Liver (tissue), 9 donors: Measurements from ENCODE around the gene ZFAND3. TPM values are rescaled to one million over a fixed set of nuclear protein-coding genes. Genes with fewer than 3 reads are reported as not detected.
"Not testable (repeated sequence)": the region's sequence is repeated elsewhere in the genome, so short reads cannot be mapped to it uniquely, and the experiment has no call there.

Experiments used
- DNase-seq: peaks from one replicate; pipeline ENCODE4 v3.0.0-alpha.2; 2017; ENCODE audit warnings: low spot score
- H3K27ac ChIP-seq, 2 donors: one replicate each; pipeline ENCODE4 v1.7.0; 2013; ENCODE audit warnings: inconsistent platforms in 2 of 2, low read length in 2 of 2, control low read depth in 1 of 2, low read depth in 1 of 2, mild to moderate bottlenecking in 1 of 2
- H3K27me3 ChIP-seq, 4 donors: one replicate each; pipeline versions ENCODE4 v1.6.1 to v1.7.0; 2013; ENCODE audit warnings: low read length in 3 of 4, inconsistent platforms in 1 of 4, mild to moderate bottlenecking in 1 of 4, moderate library complexity in 1 of 4; ENCODE audit not compliant: control insufficient read depth in 4 of 4, insufficient read depth in 4 of 4
- H3K36me3 ChIP-seq, 4 donors: one replicate each; pipeline versions ENCODE4 v1.6.1 to v1.7.0; 2013; ENCODE audit warnings: low read length in 3 of 4, mild to moderate bottlenecking in 3 of 4, low read depth in 1 of 4, moderate library complexity in 1 of 4; ENCODE audit not compliant: control insufficient read depth in 4 of 4, insufficient read depth in 3 of 4
- H3K4me1 ChIP-seq, 4 donors: one replicate each; pipeline versions ENCODE4 v1.6.1 to v1.7.0; 2013; ENCODE audit warnings: low read length in 3 of 4, mild to moderate bottlenecking in 3 of 4, moderate library complexity in 1 of 4; ENCODE audit not compliant: control insufficient read depth in 4 of 4, insufficient read depth in 4 of 4
- H3K4me3 ChIP-seq, 3 donors: one replicate each; pipeline versions ENCODE4 v1.6.1 to v1.7.0; 2013; ENCODE audit warnings: low read length in 3 of 3, control low read depth in 1 of 3, low read depth in 1 of 3, mild to moderate bottlenecking in 1 of 3
- H3K9ac ChIP-seq, 2 donors: one replicate each; pipeline ENCODE4 v1.7.0; 2013; ENCODE audit warnings: low read length in 2 of 2, mild to moderate bottlenecking in 2 of 2, moderate library complexity in 2 of 2, control low read depth in 1 of 2, low read depth in 1 of 2
- H3K9me3 ChIP-seq, 4 donors: one replicate each; pipeline versions ENCODE4 v1.6.1 to v1.7.0; 2013; ENCODE audit warnings: low read length in 3 of 4; ENCODE audit not compliant: control insufficient read depth in 4 of 4
- ATF3 ChIP-seq: IDR thresholded peaks from 2 replicates; pipeline ENCODE4 v1.6.1; 2016; ENCODE audit warnings: antibody characterized with exemption
- EGR1 ChIP-seq, 2 donors: IDR thresholded peaks; 2 replicates each; pipeline ENCODE4 v1.6.1; 2016 to 2018; ENCODE audit warnings: antibody characterized with exemption in 2 of 2, low read depth in 2 of 2
- FOXA1 ChIP-seq: IDR thresholded peaks from 2 replicates; pipeline ENCODE4 v1.6.1; 2016; ENCODE audit warnings: antibody characterized with exemption
- GABPA ChIP-seq, 2 donors: IDR thresholded peaks in 1 of 2; conservative IDR thresholded peaks in 1 of 2; 2 replicates each; pipeline ENCODE4 v1.6.1; 2016; ENCODE audit warnings: antibody characterized with exemption in 2 of 2, mild to moderate bottlenecking in 1 of 2, moderate library complexity in 1 of 2
- HNF4A ChIP-seq, 2 donors: conservative IDR thresholded peaks; 2 replicates each; pipeline ENCODE4 v1.6.1; 2016; ENCODE audit warnings: antibody characterized with exemption in 2 of 2, mild to moderate bottlenecking in 2 of 2
- HNF4G ChIP-seq: IDR thresholded peaks from 2 replicates; pipeline ENCODE4 v1.6.1; 2016; ENCODE audit warnings: antibody characterized with exemption
- JUND ChIP-seq, 2 donors: IDR thresholded peaks; 2 replicates each; pipeline ENCODE4 v1.6.1; 2016; ENCODE audit warnings: antibody characterized with exemption in 2 of 2
- NR2F2 ChIP-seq: IDR thresholded peaks from 2 replicates; pipeline ENCODE4 v1.6.1; 2016; ENCODE audit warnings: antibody characterized with exemption
- RAD21 ChIP-seq, 2 donors: IDR thresholded peaks; 2 replicates each; pipeline ENCODE4 v1.6.1; 2016; ENCODE audit warnings: antibody characterized with exemption in 2 of 2, mild to moderate bottlenecking in 2 of 2
- REST ChIP-seq: IDR thresholded peaks from 2 replicates; pipeline ENCODE4 v1.6.1; 2016; ENCODE audit warnings: antibody characterized with exemption, mild to moderate bottlenecking
- SP1 ChIP-seq: IDR thresholded peaks from 2 replicates; pipeline ENCODE4 v1.6.1; 2018; ENCODE audit warnings: antibody characterized with exemption, mild to moderate bottlenecking
- TAF1 ChIP-seq: conservative IDR thresholded peaks from 2 replicates; pipeline ENCODE4 v1.6.1; 2016; ENCODE audit warnings: antibody characterized with exemption, mild to moderate bottlenecking
- YY1 ChIP-seq: IDR thresholded peaks from 2 replicates; pipeline ENCODE4 v1.6.1; 2016; ENCODE audit warnings: antibody characterized with exemption, mild to moderate bottlenecking
- ZBTB33 ChIP-seq: IDR thresholded peaks from 2 replicates; pipeline ENCODE4 v1.6.1; 2016; ENCODE audit warnings: antibody characterized with exemption
- WGBS: extraction: QIAGEN DNeasy Blood & Tissue Kit; methylation state at CpG from one replicate; pipeline ENCODE4 v1.1.7; 2013; 5-methylcytosine and 5-hydroxymethylcytosine counted together
- polyA plus RNA-seq, 2 donors: library from polyadenylated mRNA; stranded (reverse) in 1 of 2; unstranded in 1 of 2; fragments of 200-250 nt in 1 of 2; fragments of >200 nt in 1 of 2; fragmentation: Nextera tagmentation in 1 of 2; extraction: Ambion mirVana in 1 of 2; gene quantifications; one replicate each; pipeline versions ENCODE4 v1.2.1 to v1.2.3, GENCODE V29; 2013 to 2015
- total RNA-seq, 2 donors: library from RNA; depleted of rRNA; stranded (reverse); fragments of >200 nt; gene quantifications; one replicate each; pipeline ENCODE4 v1.2.3, GENCODE V29; 2014
- donor health status: healthy.
- donor health status: healthy.
- donor health status: healthy.
- donor health status: healthy.
- donor health status: healthy.

ZFAND3 gene
- total and polyA plus RNA-seq, 4 donors, result 7.7 to 37.5 (median 23.1) TPM

GRCh38 chr6:37990762-37991525 is 171.4 kb downstream of the ZFAND3 start:
- no peak overlapping the region for H3K4me3 ChIP-seq
- H3K9ac ChIP-seq, result no peak overlapping the region
- H3K36me3 ChIP-seq, result no peaks in the 10 kb centered on the region
- no peaks in the 10 kb centered on the region for H3K9me3 ChIP-seq
- TF ChIP-seq GABPA (IDR thresholded peaks at IDR 0.05 in 1 of 2, conservative IDR thresholded peaks at IDR 0.05 in 1 of 2) (no peak), FOXA1 (no peak), HNF4A (conservative IDR thresholded peaks at IDR 0.05) (no peak)
- no peak overlapping the region for H3K27ac ChIP-seq
- no peak for DNase-seq
- peaks cover 13 to 53% (median 47%) of the 10 kb centered on the region in 4 donors for H3K4me1 ChIP-seq
- H3K27me3 ChIP-seq, result no peaks in the 10 kb centered on the region
- WGBS, result 84% methylated on average over 6 of the region's 6 CpGs

- no peak overlapping the region for H3K27ac ChIP-seq
- H3K4me1 ChIP-seq, result peaks cover 9 to 35% (median 33%) of the 10 kb centered on the region in 4 donors
- no peaks in the 10 kb centered on the region for H3K36me3 ChIP-seq
- no peak for TF ChIP-seq NR2F2
- TF ChIP-seq TAF1, result no peak
- no peak for TF ChIP-seq REST
- H3K9me3 ChIP-seq, result no peaks in the 10 kb centered on the region
- 88% methylated on average over 2 of the region's 2 CpGs for WGBS
- no peak for DNase-seq
- no peaks in the 10 kb centered on the region for H3K27me3 ChIP-seq
- no peak overlapping the region for H3K9ac ChIP-seq
- H3K4me3 ChIP-seq, result no peak overlapping the region
Measured at GRCh38 chr6:37992749-37993148, 173.2 kb downstream of the ZFAND3 start.

- H3K4me1 ChIP-seq, result peaks cover 9 to 31% (median 29%) of the 10 kb centered on the region in 4 donors
- H3K36me3 ChIP-seq, H3K27me3 ChIP-seq, H3K9me3 ChIP-seq, H3K9ac ChIP-seq, H3K4me3 ChIP-seq, H3K27ac ChIP-seq, DNase-seq: not testable (repeated sequence)
- 97% methylated on average over 7 of the region's 7 CpGs for WGBS
Measured at GRCh38 chr6:37993194-37993593, 173.7 kb downstream of the ZFAND3 start.

GRCh38 chr6:37993596-37993995 is 174.1 kb downstream of the ZFAND3 start:
- Histone ChIP-seq H3K27me3 (no peaks in the 10 kb centered on the region), H3K9ac (no peak overlapping the region), H3K9me3 (no peaks in the 10 kb centered on the region), H3K36me3 (no peaks in the 10 kb centered on the region), H3K4me1 (peaks cover 9 to 27% (median 25%) of the 10 kb centered on the region in 4 donors), H3K4me3 (no peak overlapping the region), H3K27ac (no peak overlapping the region)
- 91% methylated on average over 5 of the region's 5 CpGs for WGBS
- DNase-seq, result no peak
- TF ChIP-seq HNF4A (conservative IDR thresholded peaks at IDR 0.05) (no peak), HNF4G (no peak), SP1 (no peak), YY1 (no peak), ATF3 (no peak), JUND (IDR thresholded peaks at IDR 0.05) (no peak), ZBTB33 (no peak), REST (no peak), EGR1 (IDR thresholded peaks at IDR 0.05; ENCODE audit: low read depth in 2 of 2) (no peak), RAD21 (IDR thresholded peaks at IDR 0.05) (no peak)
